PC-3 (cell line): ENCODE measurements around the gene C5orf63. TPM values are rescaled to one million over a fixed set of nuclear protein-coding genes. Genes with fewer than 3 reads are reported as not detected.
"Not testable (repeated sequence)": the region's sequence is repeated elsewhere in the genome, so short reads cannot be mapped to it uniquely, and the experiment has no call there.

ENCODE experiments used
- ATAC-seq: fragments of 200-7000 bp; cut with Tn5 transposase; 2 replicates; pipeline ENCODE4 v1.9.1; 2020; ENCODE audit warnings: mild to moderate bottlenecking, moderate library complexity
- BruUV-seq: library from RNA; stranded (reverse); fragments of 400-500 nt; replicated peaks from 2 replicates; lab custom pipeline; 2021; lab: Mats Ljungman, UMichigan
- CTCF ChIA-PET: fragments of 300-600 bp; sonication (Branson Sonifier 250); formaldehyde crosslinking; loops from one replicate; lab custom pipeline; 2022; ENCODE audit warnings: antibody characterized with exemption; lab: Charles Lee
- POLR2A ChIA-PET: fragments of 300-600 bp; sonication (Branson Sonifier 250); formaldehyde crosslinking; loops from one replicate; lab custom pipeline; 2022; ENCODE audit warnings: antibody characterized with exemption; ENCODE audit not compliant: unreplicated experiment; lab: Charles Lee
- DNase-seq: peaks from one replicate; pipeline ENCODE4 v3.0.0-alpha.2; 2015
- H2AFZ ChIP-seq: fragments of 300-600 bp; sonication (generic); 2 replicates; pipeline ENCODE4 v1.6.0; 2016; ENCODE audit warnings: antibody characterized with exemption, low read length
- H3F3A ChIP-seq: fragments of 300-600 bp; sonication (generic); one replicate; pipeline ENCODE4 v1.6.0; 2017; ENCODE audit warnings: antibody characterized with exemption, low read length, control low read depth, mild to moderate bottlenecking; ENCODE audit not compliant: unreplicated experiment
- H3K27ac ChIP-seq: fragments of 300-600 bp; sonication (generic); 2 replicates; pipeline ENCODE4 v1.5.1; 2016; ENCODE audit warnings: mild to moderate bottlenecking, low read length
- H3K27me3 ChIP-seq: fragments of 300-600 bp; sonication (generic); 2 replicates; pipeline ENCODE4 v1.6.1; 2016; ENCODE audit warnings: low read length, mixed read lengths
- H3K36me3 ChIP-seq: fragments of 300-600 bp; sonication (generic); 2 replicates; pipeline ENCODE4 v1.6.1; 2016; ENCODE audit warnings: low read depth, mixed run types, low read length, mixed read lengths
- H3K4me1 ChIP-seq: fragments of 300-600 bp; sonication (generic); 2 replicates; pipeline ENCODE4 v1.5.1; 2016; ENCODE audit warnings: low read length; ENCODE audit not compliant: insufficient read depth
- H3K4me2 ChIP-seq: fragments of 300-600 bp; sonication (generic); 2 replicates; pipeline ENCODE4 v1.6.0; 2016; ENCODE audit warnings: low read length
- H3K4me3 ChIP-seq: fragments of 300-600 bp; sonication (generic); 2 replicates; pipeline ENCODE4 v1.5.1; 2016; ENCODE audit warnings: mild to moderate bottlenecking, low read length, mixed read lengths
- H3K79me2 ChIP-seq: fragments of 300-600 bp; sonication (generic); 2 replicates; pipeline ENCODE4 v1.6.1; 2017; ENCODE audit warnings: low read length, mixed read lengths
- H3K9ac ChIP-seq: fragments of 300-600 bp; sonication (generic); 2 replicates; pipeline ENCODE4 v1.6.0; 2016; ENCODE audit warnings: mild to moderate bottlenecking, low read length
- H3K9me2 ChIP-seq: fragments of 300-600 bp; sonication (generic); replicated peaks from 2 replicates; pipeline ENCODE4 v1.6.1; 2016; ENCODE audit warnings: mixed run types, low read length, mixed read lengths
- H3K9me3 ChIP-seq: fragments of 300-600 bp; sonication (generic); 2 replicates; pipeline ENCODE4 v1.6.1; 2016; ENCODE audit warnings: low read length, mixed read lengths
- H4K20me1 ChIP-seq: fragments of 300-600 bp; sonication (generic); 2 replicates; pipeline ENCODE4 v1.6.1; 2016; ENCODE audit warnings: low read length, mixed read lengths
- EZH2 ChIP-seq: fragments of 300-600 bp; sonication (generic); IDR thresholded peaks from one replicate; pipeline ENCODE4 v1.6.1; 2017; ENCODE audit warnings: antibody characterized with exemption, mild to moderate bottlenecking, low read length; ENCODE audit not compliant: unreplicated experiment
- EZH2phosphoT487 ChIP-seq: fragments of 300-600 bp; sonication (generic); IDR thresholded peaks from 2 replicates; pipeline ENCODE4 v1.6.1; 2018; ENCODE audit warnings: mild to moderate bottlenecking, antibody characterized with exemption, low read length, borderline replicate concordance
- intact Hi-C: fragments of 100-400 bp; cut with micrococcal nuclease; formaldehyde crosslinking; loops from 2 replicates; pipeline ENCODE4 v1.9.0; 2023
- total RNA-seq: library from RNA; depleted of rRNA; stranded (reverse); fragments of >200 nt; gene quantifications from 2 replicates; pipeline ENCODE4 v1.2.3, GENCODE V29; 2014
- TF ChIP-seq, protein P1 (sequence below): fragments of 300-600 bp; sonication (generic); conservative IDR thresholded peaks from 2 replicates; pipeline ENCODE4 v1.5.1; 2017; ENCODE audit warnings: antibody characterized with exemption, low read depth, mild to moderate bottlenecking, low read length

The C5orf63 gene
- total RNA-seq, 1 experiment from 2014 or later = 3.7 TPM

- H3K79me2 ChIP-seq = no peaks in the 10 kb centered on the region
- ATAC-seq = no peak
- H3K9me3 ChIP-seq = no peaks in the 10 kb centered on the region
Observed at GRCh38 chr5:127022846-127023245, 50.5 kb downstream of the C5orf63 start.

GRCh38 chr5:127019928-127020327, 53.4 kb downstream of the C5orf63 start:
- no peaks in the 10 kb centered on the region for H3K4me1 ChIP-seq

More at GRCh38 chr5:127022846-127023245, 50.5 kb downstream of the C5orf63 start:
- no peak for DNase-seq
- H3K9me2 ChIP-seq = no peaks in the 10 kb centered on the region
- H3K4me2 ChIP-seq = no peak overlapping the region
- no peak overlapping the region for H3K27ac ChIP-seq
- TF ChIP-seq, protein P1, sequence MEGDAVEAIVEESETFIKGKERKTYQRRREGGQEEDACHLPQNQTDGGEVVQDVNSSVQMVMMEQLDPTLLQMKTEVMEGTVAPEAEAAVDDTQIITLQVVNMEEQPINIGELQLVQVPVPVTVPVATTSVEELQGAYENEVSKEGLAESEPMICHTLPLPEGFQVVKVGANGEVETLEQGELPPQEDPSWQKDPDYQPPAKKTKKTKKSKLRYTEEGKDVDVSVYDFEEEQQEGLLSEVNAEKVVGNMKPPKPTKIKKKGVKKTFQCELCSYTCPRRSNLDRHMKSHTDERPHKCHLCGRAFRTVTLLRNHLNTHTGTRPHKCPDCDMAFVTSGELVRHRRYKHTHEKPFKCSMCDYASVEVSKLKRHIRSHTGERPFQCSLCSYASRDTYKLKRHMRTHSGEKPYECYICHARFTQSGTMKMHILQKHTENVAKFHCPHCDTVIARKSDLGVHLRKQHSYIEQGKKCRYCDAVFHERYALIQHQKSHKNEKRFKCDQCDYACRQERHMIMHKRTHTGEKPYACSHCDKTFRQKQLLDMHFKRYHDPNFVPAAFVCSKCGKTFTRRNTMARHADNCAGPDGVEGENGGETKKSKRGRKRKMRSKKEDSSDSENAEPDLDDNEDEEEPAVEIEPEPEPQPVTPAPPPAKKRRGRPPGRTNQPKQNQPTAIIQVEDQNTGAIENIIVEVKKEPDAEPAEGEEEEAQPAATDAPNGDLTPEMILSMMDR = no peak
- TF ChIP-seq EZH2 (no peak), EZH2phosphoT487 (no peak)
- no peaks in the 10 kb centered on the region for H3K27me3 ChIP-seq
- intact Hi-C loops = no loop called here
- no peaks in the 10 kb centered on the region for H3K4me1 ChIP-seq
- POLR2A ChIA-PET = no interaction called here
- no peak overlapping the region for H3K9ac ChIP-seq
- no peaks in the 10 kb centered on the region for H3F3A ChIP-seq
- no peak overlapping the region for H2AFZ ChIP-seq
- BruUV-seq = no TSS peak
- CTCF ChIA-PET = no interaction called here
- no peaks in the 10 kb centered on the region for H4K20me1 ChIP-seq
- H3K4me3 ChIP-seq = no peak overlapping the region
- H3K36me3 ChIP-seq = no peaks in the 10 kb centered on the region

DNA sequence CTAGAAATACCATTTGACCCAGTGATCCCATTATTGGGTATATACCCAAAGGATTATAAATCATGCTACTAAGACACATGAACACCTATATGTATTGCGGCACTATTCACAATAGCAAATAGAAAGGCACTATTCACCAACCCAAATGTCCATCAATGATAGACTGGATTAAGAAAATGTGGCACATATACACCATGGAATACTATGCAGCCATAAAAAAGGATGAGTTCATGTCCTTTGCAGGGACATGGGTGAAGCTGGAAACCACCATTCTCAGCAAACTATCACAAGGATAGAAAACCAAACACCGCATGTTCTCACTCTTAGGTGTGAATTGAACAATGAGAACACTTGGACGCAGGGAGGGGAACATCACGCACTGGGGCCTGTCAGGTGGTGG, 56.6 kb downstream of the C5orf63 start:
- H3K4me1 ChIP-seq, H3K27ac ChIP-seq, H3K9me2 ChIP-seq, POLR2A ChIA-PET, H3K4me3 ChIP-seq, H3K4me2 ChIP-seq, H3F3A ChIP-seq, H3K36me3 ChIP-seq, H2AFZ ChIP-seq, CTCF ChIA-PET, H3K79me2 ChIP-seq, H3K9me3 ChIP-seq, BruUV-seq, ATAC-seq, H3K9ac ChIP-seq, H4K20me1 ChIP-seq, intact Hi-C loops, H3K27me3 ChIP-seq, DNase-seq: not testable (repeated sequence)

More at GRCh38 chr5:127019928-127020327, 53.4 kb downstream of the C5orf63 start:
- Histone ChIP-seq H2AFZ (no peak overlapping the region), H4K20me1 (no peaks in the 10 kb centered on the region), H3K79me2 (no peaks in the 10 kb centered on the region), H3K36me3 (no peaks in the 10 kb centered on the region), H3K9ac (no peak overlapping the region), H3F3A (no peaks in the 10 kb centered on the region), H3K4me2 (no peak overlapping the region), H3K4me3 (no peak overlapping the region), H3K9me2 (no peaks in the 10 kb centered on the region), H3K9me3 (no peaks in the 10 kb centered on the region), H3K27me3 (no peaks in the 10 kb centered on the region), H3K27ac (no peak overlapping the region)
- intact Hi-C loops = no loop called here
- POLR2A ChIA-PET = interaction anchor here (0.6 kb wide), 1 partner anchor 27 kb away, joined by 3 read pairs; no protein-coding TSS in a partner anchor
- no peak for TF ChIP-seq EZH2
- TF ChIP-seq EZH2phosphoT487 = no peak
- TF ChIP-seq, protein P1 = no peak
- no TSS peak for BruUV-seq
- ATAC-seq (no peak), DNase-seq (no peak)
- CTCF ChIA-PET = no interaction called here
